Peyer's patch (tissue), 4 donors: ENCODE measurements around the gene PCNX1. TPM values are rescaled to one million over a fixed set of nuclear protein-coding genes. Genes with fewer than 3 reads are reported as not detected.

Source experiments
- DNase-seq, 3 donors: peaks; one replicate each; pipeline ENCODE4 v3.0.0-alpha.2; 2017 to 2019
- H3K27ac ChIP-seq, 4 donors: fragments of 200-600 bp; sonication (generic); one replicate each; pipeline ENCODE4 v1.5.1; 2016 to 2019
- H3K27me3 ChIP-seq, 2 donors: fragments of 200-600 bp; sonication (generic); one replicate each; pipeline ENCODE4 v1.5.1; 2019
- H3K36me3 ChIP-seq, 3 donors: fragments of 200-600 bp; sonication (generic); one replicate each; pipeline ENCODE4 v1.5.1; 2016 to 2019
- H3K4me1 ChIP-seq, 4 donors: fragments of 200-600 bp; sonication (generic); one replicate each; pipeline ENCODE4 v1.5.1; 2016 to 2019
- H3K4me3 ChIP-seq, 4 donors: fragments of 200-600 bp; sonication (generic); 1 replicate in 3 of 4; 2 replicates in 1 of 4; pipeline ENCODE4 v1.5.1; 2016 to 2019; ENCODE audit warnings: mild to moderate bottlenecking in 1 of 4
- H3K9me3 ChIP-seq, 4 donors: fragments of 200-600 bp; sonication (generic); one replicate each; pipeline ENCODE4 v1.5.1; 2016 to 2019; ENCODE audit warnings: mild to moderate bottlenecking in 1 of 4
- CTCF ChIP-seq, 6 experiments: fragments of 450-650 bp in 4 of 6; fragments of 200-600 bp in 2 of 6; sonication (generic) in 1 of 6; IDR thresholded peaks; one replicate each; pipeline ENCODE4 v1.5.1; 2017 to 2019; ENCODE audit warnings: antibody characterized with exemption in 6 of 6, mild to moderate bottlenecking in 3 of 6, moderate library complexity in 1 of 6
- POLR2A ChIP-seq, 2 donors: fragments of 450-650 bp; IDR thresholded peaks; one replicate each; pipeline ENCODE4 v1.5.1; 2017; ENCODE audit warnings: antibody characterized with exemption in 2 of 2, mild to moderate bottlenecking in 2 of 2, moderate library complexity in 2 of 2
- total RNA-seq, 4 donors: library from RNA; depleted of rRNA; stranded (reverse); fragments of >200 nt; gene quantifications; one replicate each; pipeline ENCODE4 v1.1.0, GENCODE V29; 2016

Gene PCNX1
- total RNA-seq, 4 donors from 2014 or later, result 62.7 to 136 (median 90.5) TPM

DNA sequence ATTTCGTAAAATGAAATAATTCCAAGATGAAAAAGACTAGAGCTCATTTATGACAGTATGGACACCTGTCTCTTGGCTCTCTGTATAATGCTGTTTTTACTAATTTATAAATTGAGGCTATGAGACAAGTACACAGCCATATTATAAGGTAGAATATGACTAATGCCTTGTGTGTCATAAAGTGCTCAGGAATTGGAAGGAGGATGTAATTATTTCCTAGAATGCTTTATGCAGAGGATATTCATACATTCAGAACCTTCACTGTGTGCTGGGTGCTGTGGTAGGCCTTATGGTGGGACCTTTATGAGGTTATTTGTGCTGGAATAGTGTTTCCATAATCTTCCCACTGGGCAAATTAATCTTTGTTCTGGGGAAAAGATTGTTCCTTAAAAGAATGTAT, 13.3 kb downstream of the PCNX1 start:
- no peak overlapping the region for H3K4me3 ChIP-seq
- H3K27me3 ChIP-seq, result no peaks in the 10 kb centered on the region
- no peaks in the 10 kb centered on the region for H3K9me3 ChIP-seq
- DNase-seq, result no peak
- H3K27ac ChIP-seq, result no peak overlapping the region
- no peak for TF ChIP-seq POLR2A (IDR thresholded peaks at IDR 0.05)
- no peak for TF ChIP-seq CTCF (IDR thresholded peaks at IDR 0.05)
- H3K36me3 ChIP-seq, result no peaks in the 10 kb centered on the region
- peaks cover 0 to 22% (median 3%) of the 10 kb centered on the region in 4 donors for H3K4me1 ChIP-seq

- no peak overlapping the region for H3K4me3 ChIP-seq
- no peaks in the 10 kb centered on the region for H3K27me3 ChIP-seq
- no peak for DNase-seq
- no peak for TF ChIP-seq POLR2A (IDR thresholded peaks at IDR 0.05)
- TF ChIP-seq CTCF (IDR thresholded peaks at IDR 0.05), result no peak
- H3K4me1 ChIP-seq, result peaks cover 0 to 28% (median 3%) of the 10 kb centered on the region in 4 donors
- H3K36me3 ChIP-seq, result no peaks in the 10 kb centered on the region
- no peaks in the 10 kb centered on the region for H3K9me3 ChIP-seq
- H3K27ac ChIP-seq, result no peak overlapping the region
These were observed 14.4 kb downstream of the PCNX1 start for GRCh38 chr14:70921669-70922068.

- Histone ChIP-seq H3K27ac (no peak overlapping the region), H3K27me3 (no peaks in the 10 kb centered on the region), H3K9me3 (no peaks in the 10 kb centered on the region), H3K36me3 (no peaks in the 10 kb centered on the region), H3K4me3 (no peak overlapping the region), H3K4me1 (peaks cover 0 to 30% (median 3%) of the 10 kb centered on the region in 4 donors)
- no peak for TF ChIP-seq CTCF (IDR thresholded peaks at IDR 0.05)
- TF ChIP-seq POLR2A (IDR thresholded peaks at IDR 0.05), result no peak
- no peak for DNase-seq
These were observed 17.3 kb downstream of the PCNX1 start for GRCh38 chr14:70924521-70924920.

GRCh38 chr14:70926235-70926830, 19.1 kb downstream of the PCNX1 start:
- Histone ChIP-seq H3K4me3 (no peak overlapping the region), H3K27ac (no peak overlapping the region), H3K9me3 (no peaks in the 10 kb centered on the region), H3K36me3 (no peaks in the 10 kb centered on the region), H3K27me3 (no peaks in the 10 kb centered on the region), H3K4me1 (peaks cover 0 to 15% (median 0%) of the 10 kb centered on the region in 4 donors)
- DNase-seq, result no peak
- TF ChIP-seq POLR2A (IDR thresholded peaks at IDR 0.05) (no peak), CTCF (IDR thresholded peaks at IDR 0.05) (no peak)

- Histone ChIP-seq H3K27me3 (no peaks in the 10 kb centered on the region), H3K27ac (no peak overlapping the region), H3K9me3 (no peaks in the 10 kb centered on the region), H3K4me1 (peaks cover 0 to 20% (median 3%) of the 10 kb centered on the region in 4 donors), H3K36me3 (no peaks in the 10 kb centered on the region), H3K4me3 (no peak overlapping the region)
- DNase-seq, result no peak
- TF ChIP-seq POLR2A (IDR thresholded peaks at IDR 0.05) (no peak), CTCF (IDR thresholded peaks at IDR 0.05) (no peak)
These were observed 23.7 kb downstream of the PCNX1 start for GRCh38 chr14:70931008-70931407.

- H3K9me3 ChIP-seq, result no peaks in the 10 kb centered on the region
- no peak overlapping the region for H3K4me3 ChIP-seq
- peaks cover 0 to 13% (median 3%) of the 10 kb centered on the region in 4 donors for H3K4me1 ChIP-seq
- no peak for TF ChIP-seq CTCF (IDR thresholded peaks at IDR 0.05)
- TF ChIP-seq POLR2A (IDR thresholded peaks at IDR 0.05), result no peak
- no peaks in the 10 kb centered on the region for H3K27me3 ChIP-seq
- no peak overlapping the region for H3K27ac ChIP-seq
- no peaks in the 10 kb centered on the region for H3K36me3 ChIP-seq
- no peak for DNase-seq
These were observed 26.8 kb downstream of the PCNX1 start for GRCh38 chr14:70934084-70934483.
